Erythroblast (primary cell): ENCODE measurements around the gene FDX1.

ENCODE experiments used
- DNase-seq, 2 experiments: peaks; one replicate each; lab custom pipeline; 2025; lab: John Stamatoyannopoulos, UW
- GATA1 ChIP-seq: IDR thresholded peaks from 2 replicates; pipeline ENCODE4 v1.6.1; 2011; ENCODE audit warnings: low read depth, mild to moderate bottlenecking, control low read depth, low read length, moderate library complexity
- POLR2A ChIP-seq: IDR thresholded peaks from 2 replicates; pipeline ENCODE4 v1.6.1; 2011; ENCODE audit warnings: mild to moderate bottlenecking, low read length

Gene FDX1

DNA sequence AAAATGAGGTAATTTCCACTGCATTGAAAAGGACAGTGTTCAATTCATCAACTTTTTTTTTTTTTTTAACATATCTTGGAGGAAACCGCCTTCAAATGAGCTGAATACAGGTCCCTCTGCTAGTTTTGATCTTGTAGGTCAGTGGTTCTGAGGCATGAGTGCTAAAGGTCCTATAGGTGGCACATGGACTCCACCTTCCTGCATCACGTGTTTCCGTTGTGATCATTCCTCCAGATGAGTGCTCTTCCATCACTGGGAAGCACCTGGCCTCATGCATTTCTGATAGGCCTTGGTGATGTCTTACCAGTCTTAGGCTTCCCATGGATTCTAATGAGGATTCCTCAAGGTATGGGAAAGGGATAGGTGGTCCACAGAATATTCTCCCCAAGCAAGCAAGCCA lies 37.8 kb downstream of the FDX1 start:
- DNase-seq, result no peak
- TF ChIP-seq GATA1, result no peak
- no peak for TF ChIP-seq POLR2A

DNA sequence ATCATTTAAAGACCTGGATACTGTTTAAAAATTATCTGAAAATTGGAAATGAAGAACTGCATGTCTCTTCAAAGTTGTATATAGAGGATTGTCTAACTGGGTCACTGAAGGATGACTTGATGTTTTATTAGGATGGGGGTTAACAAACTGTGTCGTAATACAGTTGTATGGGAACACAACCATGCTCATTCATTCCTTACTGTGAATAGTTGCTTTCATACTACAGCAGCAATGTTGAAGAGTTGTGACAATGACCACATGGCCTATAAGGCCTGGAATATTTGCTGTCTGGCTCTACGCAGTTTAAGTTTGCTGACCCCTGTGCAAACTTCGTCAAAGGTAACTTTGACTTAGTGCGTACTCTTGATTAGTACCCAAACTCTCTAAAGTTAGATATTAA lies 38.4 kb downstream of the FDX1 start:
- no peak for TF ChIP-seq POLR2A
- DNase-seq, result no peak

DNA sequence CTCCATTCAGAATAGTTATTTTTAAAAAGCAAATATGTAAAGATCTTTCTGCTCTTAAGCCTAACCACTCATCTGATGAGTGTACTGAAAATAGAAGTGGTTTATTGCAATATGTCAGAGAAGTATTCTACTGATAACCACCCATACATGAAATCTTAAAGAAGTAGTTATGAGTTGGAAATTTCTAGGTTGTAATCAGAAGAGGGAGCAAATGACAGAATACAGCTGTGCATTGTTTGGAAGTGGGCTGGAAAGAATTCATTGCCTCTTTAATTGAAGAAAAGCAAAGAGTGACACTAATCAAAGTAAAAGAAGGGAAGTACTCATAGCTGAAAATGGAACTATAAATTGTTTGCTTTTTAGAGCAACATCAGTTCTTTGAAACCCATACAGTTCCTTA lies 39.4 kb downstream of the FDX1 start:
- TF ChIP-seq GATA1 (no peak), POLR2A (no peak)
- DNase-seq, result no peak

DNA sequence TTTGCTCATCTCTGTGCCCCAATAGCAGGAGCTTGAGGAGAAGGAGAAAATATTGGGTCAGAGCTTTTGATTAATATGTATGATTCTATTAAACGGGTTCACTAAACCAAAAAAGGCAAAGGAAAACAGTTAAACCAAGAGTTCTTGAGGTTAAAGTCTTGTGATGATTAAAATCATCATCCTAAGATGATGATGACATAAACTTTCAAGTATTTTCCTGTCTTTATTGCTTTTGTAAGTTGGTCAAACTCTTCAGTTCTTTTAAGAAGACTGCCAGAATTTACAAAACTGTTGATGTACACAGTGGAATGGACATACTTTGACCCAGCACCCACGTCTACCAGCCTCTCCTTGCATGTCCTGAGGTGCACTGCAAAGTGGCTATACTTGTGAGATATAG lies 41.0 kb downstream of the FDX1 start:
- no peak for TF ChIP-seq POLR2A
- TF ChIP-seq GATA1, result no peak
- no peak for DNase-seq

DNA sequence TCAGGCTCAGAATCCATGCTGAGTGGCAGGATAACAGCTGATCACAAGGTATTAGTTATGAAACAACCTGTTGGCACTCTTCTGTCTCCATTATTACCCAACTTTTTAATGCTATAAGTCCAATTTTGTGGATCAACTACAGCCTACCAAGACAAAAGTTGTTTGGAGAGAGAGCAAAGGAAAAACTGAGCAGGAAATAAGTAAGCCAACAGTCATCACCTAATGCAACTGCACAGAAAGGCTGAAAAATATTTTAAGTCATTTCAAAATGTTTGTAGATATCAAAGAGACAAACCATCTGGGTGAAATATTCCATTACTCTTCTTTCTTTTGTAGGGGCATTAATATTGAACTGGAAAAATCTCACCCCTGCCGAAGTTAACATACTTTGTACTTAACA lies 41.6 kb downstream of the FDX1 start:
- no peak for DNase-seq

DNA sequence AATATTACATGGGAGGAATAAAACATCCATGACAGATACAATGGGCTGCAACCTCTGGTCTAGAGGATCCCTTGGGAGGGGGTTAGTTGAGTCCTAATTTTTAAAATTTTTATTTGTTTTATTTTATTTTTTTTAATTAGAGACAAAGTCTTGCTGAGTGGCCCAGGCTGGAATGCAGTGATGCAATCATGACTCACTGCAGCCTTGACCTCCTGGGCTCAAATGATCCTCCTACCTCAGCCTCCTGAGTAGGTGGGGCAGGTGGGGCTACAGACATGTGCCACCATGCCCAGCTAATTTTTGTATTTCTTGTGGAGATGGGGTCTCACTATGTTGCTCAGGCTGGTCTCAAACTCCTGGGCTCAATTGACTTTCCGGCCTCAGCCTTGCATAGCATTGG lies 43.1 kb downstream of the FDX1 start:
- no peak for DNase-seq
- TF ChIP-seq GATA1 (no peak), POLR2A (no peak)

More for the DNA sequence above, 41.6 kb downstream of the FDX1 start:
- TF ChIP-seq GATA1 (no peak), POLR2A (no peak)

DNA sequence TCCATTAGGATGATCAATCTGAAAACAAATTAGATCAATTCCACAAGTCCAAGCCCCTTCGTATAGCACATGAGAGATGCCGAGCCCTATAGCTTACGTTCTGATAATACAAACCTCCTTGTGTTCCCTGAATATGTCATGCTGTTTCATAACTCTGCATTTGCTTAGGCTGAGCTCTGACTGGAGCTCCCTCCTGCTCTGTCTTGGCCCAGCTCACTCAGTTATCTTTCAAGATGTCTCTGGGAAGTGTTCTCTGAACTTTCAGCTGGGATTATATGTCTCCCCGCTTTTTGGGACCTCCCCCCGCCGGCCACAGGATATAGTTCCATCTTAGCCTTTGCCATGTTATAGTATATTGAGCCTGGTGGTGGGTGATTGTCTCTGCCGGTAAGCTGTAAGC lies 44.0 kb downstream of the FDX1 start:
- no peak for TF ChIP-seq POLR2A
- TF ChIP-seq GATA1, result no peak
- DNase-seq, result no peak

DNA sequence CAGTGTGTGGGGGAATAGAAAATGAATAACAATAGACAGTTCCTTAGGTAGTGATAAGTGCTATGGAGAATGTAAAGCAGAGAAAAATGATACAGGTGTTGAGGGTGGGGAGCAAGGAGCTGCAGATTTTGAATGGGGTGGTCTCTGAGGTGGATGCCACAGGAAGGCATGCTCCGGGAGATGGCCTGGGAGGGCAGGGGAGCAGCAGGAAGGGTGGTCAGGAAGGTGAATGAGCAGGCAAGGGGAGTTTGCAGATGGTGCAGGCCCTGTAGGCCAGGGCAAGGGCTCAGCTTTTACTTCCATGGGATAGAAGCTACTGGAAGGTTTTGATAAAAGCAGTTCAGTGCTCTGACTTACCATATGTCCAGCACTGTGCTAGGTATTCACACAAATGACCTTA lies 44.8 kb downstream of the FDX1 start:
- DNase-seq, result no peak
- no peak for TF ChIP-seq GATA1
- no peak for TF ChIP-seq POLR2A

DNA sequence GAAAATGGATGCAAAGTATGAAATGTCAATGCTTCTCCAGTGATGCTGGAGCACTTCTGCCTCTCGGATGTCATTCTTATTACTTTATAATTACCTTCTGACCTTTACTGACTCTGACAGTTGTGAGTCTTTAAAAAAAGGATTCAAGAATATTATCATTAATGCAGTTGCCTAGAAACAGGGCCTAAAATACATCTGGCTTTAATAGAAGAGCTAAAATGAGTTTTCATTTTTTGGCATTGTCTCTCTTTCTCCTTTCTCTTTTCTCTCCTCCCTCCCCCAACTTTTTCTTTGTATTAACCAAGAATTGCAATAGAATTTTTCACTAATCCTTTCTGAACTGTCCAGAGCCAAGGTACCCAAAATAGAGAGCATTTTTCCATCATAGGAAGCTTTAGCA lies 45.9 kb downstream of the FDX1 start:
- no peak for DNase-seq
- TF ChIP-seq POLR2A, result no peak
- no peak for TF ChIP-seq GATA1

DNA sequence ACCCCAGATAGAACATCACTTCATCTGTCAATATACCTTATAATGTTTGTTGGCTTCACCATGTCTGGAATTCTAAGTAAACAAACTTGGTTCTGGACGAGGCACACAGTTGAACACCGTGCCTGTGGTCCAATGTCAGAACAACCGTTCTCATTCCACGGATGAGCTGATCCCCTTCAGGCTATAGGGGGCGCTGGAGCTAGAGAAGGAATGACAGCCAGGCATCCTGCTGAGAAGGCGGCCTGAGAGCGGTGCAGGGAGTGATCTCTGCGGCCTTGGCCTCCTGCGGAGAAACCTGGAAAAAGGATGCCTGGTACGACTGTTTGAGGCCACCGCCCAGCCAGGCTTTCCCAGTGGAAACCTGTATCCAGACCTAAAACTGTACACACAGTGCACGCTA lies 48.7 kb downstream of the FDX1 start:
- DNase-seq, result peak; percentile 3 to 8
- TF ChIP-seq POLR2A (no peak), GATA1 (no peak)

DNA sequence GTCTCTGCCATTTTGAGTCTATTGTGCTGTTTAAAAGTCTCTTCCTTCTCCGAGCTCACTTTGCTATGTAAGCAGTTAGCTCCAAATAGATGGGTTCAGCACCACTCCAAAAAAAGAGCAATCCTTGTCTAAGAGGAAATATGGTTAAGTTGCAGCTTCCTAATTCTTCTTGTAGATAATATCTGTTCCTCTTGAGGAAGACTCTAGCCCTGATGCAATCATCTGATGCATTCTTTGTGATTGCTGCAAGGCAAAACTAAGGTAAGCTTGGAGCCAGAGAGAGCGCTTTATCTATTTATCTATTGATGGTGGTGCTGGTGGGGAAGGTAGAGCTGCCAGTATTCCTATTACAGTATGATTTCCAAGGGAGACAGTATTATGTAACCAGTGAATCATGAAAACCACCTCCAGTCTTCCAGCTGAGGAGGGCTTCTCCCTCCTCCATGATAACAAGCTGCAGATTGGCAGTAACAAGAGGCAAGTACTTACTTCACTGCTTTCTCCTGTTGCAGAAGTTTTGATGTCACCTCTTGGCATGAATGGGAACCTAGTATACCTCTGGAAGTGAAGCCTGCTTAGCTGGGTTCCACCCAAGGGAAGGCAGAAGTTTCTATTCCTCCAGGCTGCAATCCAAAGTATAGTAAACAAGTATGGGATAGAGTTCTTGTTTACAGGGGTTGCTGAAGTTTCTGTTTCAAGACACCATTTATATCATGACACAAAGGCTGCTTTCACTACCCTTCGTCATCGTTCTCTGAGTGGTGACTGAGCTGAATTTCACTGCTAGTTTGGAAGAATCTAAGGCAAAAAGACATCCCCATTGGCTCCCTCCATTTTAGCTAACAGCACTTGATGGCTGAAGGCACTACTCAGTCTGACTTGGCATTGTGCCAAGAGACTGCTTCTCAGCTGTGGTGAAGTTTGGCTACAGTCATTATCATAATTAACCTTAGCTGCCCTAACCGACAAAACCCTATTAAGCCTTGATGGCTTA lies 49.7 kb downstream of the FDX1 start:
- TF ChIP-seq GATA1 (no peak), POLR2A (no peak)
- DNase-seq, result peak; percentile 67 to 71

DNA sequence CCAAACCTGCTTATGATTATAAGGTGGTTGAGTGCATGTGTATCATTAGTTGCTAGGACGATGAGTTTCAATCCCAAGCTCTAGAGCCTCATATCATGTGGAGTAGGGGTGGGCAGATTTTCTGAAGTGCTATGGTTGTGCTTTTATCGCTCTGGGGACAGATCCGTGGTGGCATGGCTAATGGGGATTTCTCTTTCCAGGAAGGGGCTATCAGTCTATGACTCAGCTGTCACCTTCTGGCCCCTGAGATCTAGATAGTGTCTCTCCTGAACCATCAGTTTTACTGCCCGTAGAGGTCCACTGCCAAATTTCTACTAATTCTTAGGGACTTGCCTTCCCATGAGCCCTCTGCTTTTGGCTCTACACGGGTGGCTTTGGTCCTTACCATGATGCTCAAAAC lies 51.8 kb downstream of the FDX1 start:
- peak; percentile 14 to 57 for DNase-seq
- no peak for TF ChIP-seq POLR2A
- no peak for TF ChIP-seq GATA1

DNA sequence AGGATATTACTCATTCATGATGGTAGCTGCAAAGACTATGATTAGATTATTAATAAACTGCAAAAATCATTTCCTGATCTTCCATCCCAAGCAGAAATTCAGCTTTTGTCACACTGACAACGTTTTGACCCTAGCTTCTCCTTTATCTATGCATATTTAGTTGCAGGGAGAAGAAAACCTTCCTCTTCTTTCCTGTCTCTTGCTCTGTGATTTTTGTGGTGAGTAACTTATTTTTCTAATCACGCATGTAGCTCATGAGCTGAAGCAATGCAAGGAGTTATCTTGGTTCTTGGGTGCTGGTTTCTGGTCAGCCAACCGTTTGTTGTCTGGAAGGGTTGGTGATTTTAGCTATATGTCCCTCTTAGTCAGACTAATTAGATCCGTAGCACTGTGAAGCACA lies 56.4 kb downstream of the FDX1 start:
- no peak for TF ChIP-seq POLR2A
- no peak for TF ChIP-seq GATA1
- DNase-seq, result no peak

DNA sequence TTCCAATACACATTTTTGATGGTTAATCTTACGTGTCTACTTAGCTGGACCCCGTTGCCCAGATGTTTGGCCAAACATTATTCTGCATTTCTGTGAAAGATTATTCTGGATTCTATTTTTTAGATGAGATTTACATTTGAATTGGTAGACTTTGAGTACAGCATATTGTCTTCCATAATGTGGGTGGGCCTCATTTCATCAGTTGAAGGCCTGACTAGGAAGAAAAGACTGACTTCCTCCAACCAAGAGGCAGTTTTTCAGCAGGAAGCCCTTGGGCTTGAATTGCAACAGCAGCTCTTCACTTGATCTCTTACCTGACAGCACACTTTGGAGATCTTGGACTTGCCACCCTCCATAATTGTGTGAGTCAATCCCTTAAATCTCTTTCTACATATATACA lies 58.7 kb downstream of the FDX1 start:
- no peak for TF ChIP-seq GATA1
- TF ChIP-seq POLR2A, result no peak
- DNase-seq, result no peak

DNA sequence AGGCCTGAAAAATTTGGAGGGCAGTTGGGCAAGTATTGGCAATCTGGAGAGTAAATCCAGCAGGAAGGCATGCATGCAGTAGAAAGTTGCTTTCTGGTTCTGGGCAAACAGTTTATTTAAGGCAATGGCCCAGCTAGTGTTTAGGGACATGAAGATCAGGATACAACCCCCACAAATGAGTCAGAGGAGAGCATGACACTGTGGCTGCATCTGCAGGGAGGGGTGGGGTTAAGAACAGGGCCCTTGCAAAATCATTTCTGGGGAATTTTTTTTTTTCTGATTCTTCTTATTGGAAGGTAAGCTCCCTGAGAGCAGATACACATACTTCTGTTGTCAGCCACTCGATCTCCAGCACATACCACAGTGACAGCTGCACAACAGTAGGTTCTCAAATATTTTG lies 61.1 kb downstream of the FDX1 start:
- DNase-seq, result no peak
- TF ChIP-seq GATA1 (no peak), POLR2A (no peak)
